B cell (primary cell): ENCODE measurements around the gene AFF3. TPM values are rescaled to one million over a fixed set of nuclear protein-coding genes. Genes with fewer than 3 reads are reported as not detected.

ENCODE experiments used
- ATAC-seq: fragments of 200-7000 bp; cut with Tn5 transposase; one replicate; pipeline ENCODE4 v1.10.0; 2021; ENCODE audit warnings: low read depth, mild to moderate bottlenecking, moderate number of reproducible peaks, moderate library complexity
- CTCF ChIA-PET: fragments of 350-600 bp; sonication (Branson Sonifier 250); formaldehyde crosslinking; loops from one replicate; lab custom pipeline; 2021; ENCODE audit warnings: antibody characterized with exemption, inconsistent platforms; lab: Charles Lee
- POLR2A ChIA-PET: fragments of 350-600 bp; sonication (Branson Sonifier 250); formaldehyde crosslinking; loops from one replicate; lab custom pipeline; 2021; ENCODE audit warnings: antibody characterized with exemption; lab: Charles Lee
- DNase-seq: peaks from one replicate; pipeline ENCODE4 v3.0.0; 2013
- H2AFZ ChIP-seq: 2 replicates; pipeline ENCODE4 v1.6.1; 2012; ENCODE audit warnings: mild to moderate bottlenecking, low read depth, low read length; ENCODE audit not compliant: insufficient read depth, poor library complexity, severe bottlenecking
- H3K27ac ChIP-seq, 2 donors: 1 replicate in 1 of 2; 2 replicates in 1 of 2; pipeline ENCODE4 v1.5.1; 2012 to 2013; ENCODE audit warnings: low read length in 2 of 2, mild to moderate bottlenecking in 2 of 2, moderate library complexity in 1 of 2
- H3K27me3 ChIP-seq, 4 experiments: fragments of 200-600 bp in 1 of 4; sonication (generic) in 1 of 4; replicated peaks in 1 of 4; 1 replicate in 2 of 4; 2 replicates in 2 of 4; pipeline versions ENCODE4 v1.6.1 to v1.7.0; 2013 to 2016; ENCODE audit warnings: low read length in 3 of 4, mild to moderate bottlenecking in 2 of 4, mixed read lengths in 1 of 4, moderate library complexity in 1 of 4; ENCODE audit not compliant: insufficient read depth in 4 of 4, control insufficient read depth in 3 of 4; ENCODE audit errors: control extremely low read depth in 1 of 4
- H3K36me3 ChIP-seq, 2 experiments: replicated peaks in 1 of 2; 1 replicate in 1 of 2; 2 replicates in 1 of 2; pipeline versions ENCODE4 v1.6.1 to v1.7.1; 2013; ENCODE audit warnings: low read length in 1 of 2; ENCODE audit not compliant: insufficient read depth in 2 of 2, control insufficient read depth in 1 of 2; ENCODE audit errors: control extremely low read depth in 1 of 2, extremely low read depth in 1 of 2
- H3K4me1 ChIP-seq, 2 donors: fragments of 200-600 bp in 1 of 2; sonication (generic) in 1 of 2; 1 replicate in 1 of 2; 2 replicates in 1 of 2; pipeline versions ENCODE4 v1.5.1 to v1.6.1; 2013 to 2017; ENCODE audit warnings: low read length in 2 of 2; ENCODE audit not compliant: control insufficient read depth in 2 of 2, insufficient read depth in 2 of 2
- H3K4me2 ChIP-seq: replicated peaks from 2 replicates; pipeline ENCODE3; 2012; ENCODE audit warnings: mild to moderate bottlenecking, low read depth, low read length; ENCODE audit not compliant: poor library complexity, severe bottlenecking
- H3K4me3 ChIP-seq, 5 experiments: fragments of 200-600 bp in 1 of 5; sonication (generic) in 1 of 5; 1 replicate in 3 of 5; 2 replicates in 2 of 5; pipeline versions ENCODE4 v1.5.1 to v1.7.0; 2011 to 2016; ENCODE audit warnings: low read length in 4 of 5, mild to moderate bottlenecking in 4 of 5, low read depth in 2 of 5, control low read depth in 1 of 5, moderate library complexity in 1 of 5; ENCODE audit not compliant: insufficient read depth in 1 of 5; ENCODE audit errors: control extremely low read depth in 1 of 5, extremely low read depth in 1 of 5
- H3K79me2 ChIP-seq: fragments of 200-600 bp; sonication (generic); one replicate; pipeline ENCODE4 v1.6.0; 2016; ENCODE audit warnings: low read length; ENCODE audit not compliant: control insufficient read depth, insufficient read depth
- H3K9ac ChIP-seq: fragments of 200-600 bp; sonication (generic); 2 replicates; pipeline ENCODE4 v1.6.1; 2017; ENCODE audit warnings: mild to moderate bottlenecking, low read length, moderate library complexity
- H3K9me3 ChIP-seq, 3 donors: one replicate each; pipeline versions ENCODE4 v1.6.1 to v1.7.1; 2013; ENCODE audit warnings: low read length in 2 of 3; ENCODE audit not compliant: control insufficient read depth in 2 of 3, insufficient read depth in 1 of 3; ENCODE audit errors: control extremely low read depth in 1 of 3
- H4K20me1 ChIP-seq: 2 replicates; pipeline ENCODE4 v1.6.0; 2012; ENCODE audit warnings: mild to moderate bottlenecking, low read length; ENCODE audit not compliant: insufficient read depth, control insufficient read depth, poor library complexity, severe bottlenecking
- H3K27ac Mint-ChIP-seq: one replicate; pipeline ENCODE4 v1.8.0; 2021; ENCODE audit warnings: mixed read lengths
- H3K27me3 Mint-ChIP-seq: one replicate; pipeline ENCODE4 v1.8.0; 2021; ENCODE audit warnings: mixed read lengths
- H3K4me1 Mint-ChIP-seq: one replicate; pipeline ENCODE4 v1.8.0; 2021; ENCODE audit warnings: mixed read lengths
- H3K4me3 Mint-ChIP-seq: one replicate; pipeline ENCODE4 v1.8.0; 2021; ENCODE audit warnings: mixed read lengths
- H3K9me3 Mint-ChIP-seq: one replicate; pipeline ENCODE4 v1.8.0; 2022; ENCODE audit warnings: mixed read lengths; ENCODE audit not compliant: insufficient read depth
- EZH2 ChIP-seq: IDR thresholded peaks from 2 replicates; pipeline ENCODE4 v1.6.1; 2012; ENCODE audit warnings: borderline replicate concordance, low read depth, mild to moderate bottlenecking, moderate library complexity, low read length; ENCODE audit not compliant: insufficient read depth, poor library complexity, severe bottlenecking
- WGBS: methylation state at CpG from one replicate; pipeline ENCODE4 v1.1.5; 2013; ENCODE audit warnings: missing lambda C conversion rate; ENCODE audit not compliant: insufficient coverage; 5-methylcytosine and 5-hydroxymethylcytosine counted together
- intact Hi-C: fragments of 100-400 bp; cut with micrococcal nuclease; formaldehyde crosslinking; loops from one replicate; pipeline ENCODE4 v1.10.0; 2022
- polyA plus RNA-seq: library from polyadenylated mRNA; depleted of rRNA; stranded (reverse); fragments of >200 nt; gene quantifications from 2 replicates; pipeline ENCODE4 v1.2.3, GENCODE V29; 2012
- total RNA-seq, 2 donors: library from RNA; stranded (reverse); fragments of 120-200 nt in 1 of 2; gene quantifications; 1 replicate in 1 of 2; 2 replicates in 1 of 2; pipeline versions ENCODE4 v1.2.3 to v1.2.4, GENCODE V29; 2013 to 2022
- TF ChIP-seq, protein P1 (sequence below): fragments of 200-600 bp; IDR thresholded peaks from one replicate; pipeline ENCODE4 v1.8.0; 2022; ENCODE audit warnings: antibody characterized with exemption, mild to moderate bottlenecking

AFF3 gene
- total and polyA plus RNA-seq, 2 donors (not counting 1 experiment from before 2014, with no cell fraction given): 117 to 830 TPM

DNA sequence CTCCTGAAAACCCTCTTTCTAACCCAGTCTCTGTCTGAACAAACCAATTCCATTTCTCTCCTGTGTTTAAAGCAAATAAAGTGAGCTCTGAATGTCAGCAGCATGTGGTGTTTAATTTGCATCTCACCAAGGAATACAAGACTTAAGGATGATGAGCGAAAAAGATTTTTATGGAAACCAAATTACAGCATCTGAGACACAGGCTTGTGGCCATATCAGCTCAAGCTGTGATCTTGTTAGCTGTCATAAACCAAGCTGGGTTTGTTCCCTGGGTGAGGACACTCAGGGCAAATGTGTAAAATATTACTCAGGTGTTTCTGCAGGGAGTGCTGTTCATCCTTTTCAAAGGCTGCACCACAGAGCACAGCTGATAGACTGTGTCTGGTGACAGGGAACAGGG lies 523.2 kb downstream of the AFF3 start:
- H3K9ac ChIP-seq: no peak overlapping the region
- H3K36me3 ChIP-seq: peaks cover 0 to 56% of the 10 kb centered on the region in 2 experiments
- Mint-ChIP-seq H3K4me1 (peaks cover 12% of the 10 kb centered on the region), H3K27me3 (no peaks in the 10 kb centered on the region), H3K4me3 (no peak overlapping the region), H3K9me3 (no peaks in the 10 kb centered on the region), H3K27ac (no peak overlapping the region)
- H3K79me2 ChIP-seq: peaks cover 68% of the 10 kb centered on the region
- H3K27ac ChIP-seq: no peak overlapping the region
- no peaks in the 10 kb centered on the region for H3K9me3 ChIP-seq
- H3K4me2 ChIP-seq: no peak overlapping the region
- POLR2A ChIA-PET: no interaction called here
- TF ChIP-seq EZH2: no peak
- TF ChIP-seq, protein P1, sequence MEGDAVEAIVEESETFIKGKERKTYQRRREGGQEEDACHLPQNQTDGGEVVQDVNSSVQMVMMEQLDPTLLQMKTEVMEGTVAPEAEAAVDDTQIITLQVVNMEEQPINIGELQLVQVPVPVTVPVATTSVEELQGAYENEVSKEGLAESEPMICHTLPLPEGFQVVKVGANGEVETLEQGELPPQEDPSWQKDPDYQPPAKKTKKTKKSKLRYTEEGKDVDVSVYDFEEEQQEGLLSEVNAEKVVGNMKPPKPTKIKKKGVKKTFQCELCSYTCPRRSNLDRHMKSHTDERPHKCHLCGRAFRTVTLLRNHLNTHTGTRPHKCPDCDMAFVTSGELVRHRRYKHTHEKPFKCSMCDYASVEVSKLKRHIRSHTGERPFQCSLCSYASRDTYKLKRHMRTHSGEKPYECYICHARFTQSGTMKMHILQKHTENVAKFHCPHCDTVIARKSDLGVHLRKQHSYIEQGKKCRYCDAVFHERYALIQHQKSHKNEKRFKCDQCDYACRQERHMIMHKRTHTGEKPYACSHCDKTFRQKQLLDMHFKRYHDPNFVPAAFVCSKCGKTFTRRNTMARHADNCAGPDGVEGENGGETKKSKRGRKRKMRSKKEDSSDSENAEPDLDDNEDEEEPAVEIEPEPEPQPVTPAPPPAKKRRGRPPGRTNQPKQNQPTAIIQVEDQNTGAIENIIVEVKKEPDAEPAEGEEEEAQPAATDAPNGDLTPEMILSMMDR: no peak
- H3K4me1 ChIP-seq: no peaks in the 10 kb centered on the region
- peaks cover 72% of the 10 kb centered on the region for H4K20me1 ChIP-seq
- intact Hi-C loops: no loop called here
- CTCF ChIA-PET: interaction anchor here (1.2 kb wide), 1 partner anchor 641 kb away, joined by 3 read pairs; no protein-coding TSS in a partner anchor
- H3K27me3 ChIP-seq: no peaks in the 10 kb centered on the region
- no peak overlapping the region for H3K4me3 ChIP-seq
- no peak overlapping the region for H2AFZ ChIP-seq
- 100% methylated on average over 1 of the region's 1 CpG for WGBS
- DNase-seq (no peak), ATAC-seq (no peak)

DNA sequence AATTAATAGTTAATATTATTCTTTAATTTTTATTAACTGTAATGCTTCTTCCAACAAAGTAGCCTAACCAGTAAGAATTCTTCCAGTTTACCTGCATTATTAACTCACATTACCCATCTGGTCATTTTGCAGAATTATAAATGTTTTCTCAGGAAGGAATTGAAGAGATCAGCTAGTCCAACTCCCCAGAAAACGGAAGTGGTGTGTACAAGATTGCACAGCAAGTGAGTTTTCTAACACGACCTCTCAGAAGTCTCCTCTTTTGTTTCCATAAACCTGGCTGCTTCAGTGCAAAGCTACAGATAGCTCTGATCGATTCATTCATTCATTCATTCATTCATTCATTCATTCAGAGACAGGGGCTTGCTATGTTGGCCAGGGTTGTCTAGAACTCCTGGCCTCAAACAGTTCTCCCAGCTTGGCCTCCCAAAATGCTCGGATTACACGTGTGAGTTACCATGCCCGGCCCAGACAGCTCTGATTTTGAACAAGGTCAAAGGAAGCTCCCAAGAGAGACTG lies 523.8 kb downstream of the AFF3 start:
- H3K27me3 Mint-ChIP-seq: no peaks in the 10 kb centered on the region
- intact Hi-C loops: no loop called here
- POLR2A ChIA-PET: no interaction called here
- no peak overlapping the region for H3K4me3 Mint-ChIP-seq
- Histone ChIP-seq H2AFZ (no peak overlapping the region), H3K27me3 (no peaks in the 10 kb centered on the region), H3K9ac (no peak overlapping the region), H3K4me1 (no peaks in the 10 kb centered on the region), H4K20me1 (peaks cover 72% of the 10 kb centered on the region), H3K4me2 (no peak overlapping the region), H3K4me3 (no peak overlapping the region), H3K36me3 (peaks cover 0 to 51% of the 10 kb centered on the region in 2 experiments), H3K9me3 (no peaks in the 10 kb centered on the region), H3K79me2 (peaks cover 68% of the 10 kb centered on the region), H3K27ac (no peak overlapping the region)
- CTCF ChIA-PET: interaction anchor here (1.2 kb wide), 1 partner anchor 642 kb away, joined by 3 read pairs; no protein-coding TSS in a partner anchor
- peaks cover 14% of the 10 kb centered on the region for H3K4me1 Mint-ChIP-seq
- no peak for ATAC-seq
- no peak for DNase-seq
- no peak overlapping the region for H3K27ac Mint-ChIP-seq
- 91% methylated on average over 6 of the region's 6 CpGs for WGBS
- TF ChIP-seq EZH2: no peak
- TF ChIP-seq, protein P1: no peak
- no peaks in the 10 kb centered on the region for H3K9me3 Mint-ChIP-seq
